HepG2 (cell line): ENCODE measurements around the gene FLOT2. TPM values are rescaled to one million over a fixed set of nuclear protein-coding genes. Genes with fewer than 3 reads are reported as not detected.

Experiments used
- ATAC-seq: fragments of 200-7000 bp; cut with Tn5 transposase; 3 replicates; pipeline ENCODE4 v1.9.1; 2020; ENCODE audit warnings: mild to moderate bottlenecking, moderate library complexity
- BruUV-seq: library from RNA; stranded (reverse); fragments of 400-500 nt; replicated peaks from 2 replicates; lab custom pipeline; 2021; lab: Mats Ljungman, UMichigan
- CTCF ChIA-PET: fragments of 300-600 bp; formaldehyde crosslinking; extraction: SDS; loops from one replicate; lab custom pipeline; 2021; ENCODE audit warnings: low total read pairs, inconsistent platforms, low intra/inter-chr PET ratio; lab: Yijun Ruan, JAX
- POLR2A ChIA-PET: fragments of 350-600 bp; sonication (Branson Sonifier 250); formaldehyde crosslinking; loops from one replicate; lab custom pipeline; 2020; ENCODE audit warnings: antibody characterized with exemption, inconsistent platforms; lab: Yijun Ruan, JAX
- DNase-seq: peaks from one replicate; pipeline ENCODE4 v3.0.0-alpha.2; 2015; ENCODE audit warnings: low spot score
- FAIRE-seq: peaks from 3 replicates; lab custom pipeline; 2011; peaks lifted over from hg19 to GRCh38; lab: Jason Lieb, UNC
- H2AFZ ChIP-seq: one replicate; pipeline ENCODE4 v1.6.1; 2011; ENCODE audit warnings: low read length, inconsistent platforms
- H3K27ac ChIP-seq: fragments of 300-600 bp; 3 replicates; pipeline ENCODE4 v1.8.0; 2011; ENCODE audit warnings: mixed run types, mild to moderate bottlenecking, mixed read lengths, low read length, inconsistent platforms; ENCODE audit not compliant: insufficient read depth; ENCODE audit errors: extremely low read length
- H3K27me3 ChIP-seq, 2 experiments: fragments of 200-600 bp in 1 of 2; 2 replicates in 1 of 2; 3 replicates in 1 of 2; pipeline versions ENCODE4 v1.6.0 to v1.8.0; 2011; ENCODE audit warnings: low read length in 2 of 2, mild to moderate bottlenecking in 2 of 2, moderate library complexity in 2 of 2, inconsistent platforms in 1 of 2; ENCODE audit not compliant: insufficient read depth in 2 of 2, control insufficient read depth in 1 of 2
- H3K36me3 ChIP-seq, 2 experiments: fragments of 200-600 bp in 1 of 2; replicated peaks in 1 of 2; 2 replicates in 1 of 2; 3 replicates in 1 of 2; pipeline versions ENCODE4 v1.5.1 to v1.8.0; 2011; ENCODE audit warnings: low read length in 2 of 2, inconsistent platforms in 1 of 2; ENCODE audit not compliant: insufficient read depth in 2 of 2, control insufficient read depth in 1 of 2
- H3K4me1 ChIP-seq: 2 replicates; pipeline ENCODE4 v1.5.1; 2012; ENCODE audit warnings: low read length, inconsistent platforms; ENCODE audit not compliant: insufficient read depth
- H3K4me2 ChIP-seq: 2 replicates; pipeline ENCODE4 v1.6.0; 2011; ENCODE audit warnings: low read depth, low read length, inconsistent platforms
- H3K4me3 ChIP-seq, 3 experiments: fragments of 200-600 bp in 1 of 3; sonication (generic), shearing (Covaris generic) in 1 of 3; replicated peaks in 1 of 3; 2 replicates each; pipeline ENCODE4 v1.5.1; 2011 to 2016; ENCODE audit warnings: low read length in 3 of 3, inconsistent platforms in 2 of 3, low read depth in 2 of 3, mild to moderate bottlenecking in 2 of 3, control low read depth in 1 of 3, mixed read lengths in 1 of 3; ENCODE audit not compliant: insufficient read depth in 1 of 3
- H3K79me2 ChIP-seq: one replicate; pipeline ENCODE4 v1.6.1; 2011; ENCODE audit warnings: low read length, inconsistent platforms; ENCODE audit not compliant: insufficient read depth
- H3K9ac ChIP-seq: 2 replicates; pipeline ENCODE4 v1.6.0; 2011; ENCODE audit warnings: mild to moderate bottlenecking, low read depth, low read length, inconsistent platforms; ENCODE audit not compliant: insufficient read depth
- H3K9me3 ChIP-seq: 2 replicates; pipeline ENCODE4 v1.5.1; 2012; ENCODE audit warnings: mild to moderate bottlenecking, low read length
- H4K20me1 ChIP-seq: 2 replicates; pipeline ENCODE4 v1.6.0; 2011; ENCODE audit warnings: inconsistent platforms, mild to moderate bottlenecking, low read length, moderate library complexity; ENCODE audit not compliant: insufficient read depth
- ATF1 ChIP-seq: IDR thresholded peaks from 2 replicates; pipeline ENCODE4 v1.6.1; 2016; ENCODE audit warnings: mild to moderate bottlenecking, control low read depth
- FOXJ3 ChIP-seq: sonication (generic); formaldehyde crosslinking; IDR thresholded peaks from 2 replicates; pipeline ENCODE4 v1.4.0; 2020; ENCODE audit warnings: missing genetic modification reagents, mild to moderate bottlenecking, borderline replicate concordance
- GATA4 ChIP-seq: sonication (generic); IDR thresholded peaks from 2 replicates; pipeline ENCODE4 v1.6.1; 2016; ENCODE audit warnings: antibody characterized with exemption, low read depth, borderline replicate concordance
- HMGA1 ChIP-seq: sonication (generic); formaldehyde crosslinking; conservative IDR thresholded peaks from 2 replicates; pipeline ENCODE4 v1.4.0; 2020; ENCODE audit warnings: missing genetic modification reagents
- MBNL3 ChIP-seq: fragments of 250-450 bp; sonication (Bioruptor Pico); conservative IDR thresholded peaks from 2 replicates; pipeline ENCODE4 v1.8.0; 2022; ENCODE audit warnings: mild to moderate bottlenecking, inconsistent platforms
- PITX1 ChIP-seq: sonication (generic); formaldehyde crosslinking; IDR thresholded peaks from 2 replicates; pipeline ENCODE4 v1.5.1; 2020; ENCODE audit warnings: mild to moderate bottlenecking, missing genetic modification reagents
- POLR2A ChIP-seq, 2 experiments: IDR thresholded peaks; 2 replicates each; pipeline ENCODE4 v1.6.1; 2011; ENCODE audit warnings: low read depth in 2 of 2, low read length in 2 of 2, mild to moderate bottlenecking in 1 of 2, moderate library complexity in 1 of 2; ENCODE audit not compliant: insufficient read depth in 1 of 2
- PRPF4 ChIP-seq: fragments of 200-400 bp; formaldehyde crosslinking; IDR thresholded peaks from 2 replicates; pipeline ENCODE4 v1.6.1; 2016; ENCODE audit warnings: low read length, low read depth; ENCODE audit not compliant: poor library complexity, severe bottlenecking
- SMC3 ChIP-seq: IDR thresholded peaks from 2 replicates; pipeline ENCODE4 v1.6.1; 2011; ENCODE audit warnings: low read length, improper control_type of control experiment
- TBP ChIP-seq: sonication (generic); formaldehyde crosslinking; IDR thresholded peaks from 2 replicates; pipeline ENCODE4 v1.5.0; 2020; ENCODE audit warnings: missing genetic modification reagents
- XBP1 ChIP-seq: sonication (generic); formaldehyde crosslinking; IDR thresholded peaks from 2 replicates; pipeline ENCODE4 v1.5.0; 2020; ENCODE audit warnings: missing genetic modification reagents
- ZNF180 ChIP-seq: sonication (generic); formaldehyde crosslinking; IDR thresholded peaks from 2 replicates; pipeline ENCODE4 v1.4.0; 2020; ENCODE audit warnings: low read depth, missing genetic modification reagents, borderline replicate concordance
- ZNF432 ChIP-seq: sonication (generic); formaldehyde crosslinking; IDR thresholded peaks from 2 replicates; pipeline ENCODE4 v1.5.0; 2020; ENCODE audit warnings: missing genetic modification reagents, mild to moderate bottlenecking, borderline replicate concordance
- ZNF513 ChIP-seq: sonication (generic); formaldehyde crosslinking; conservative IDR thresholded peaks from 2 replicates; pipeline ENCODE4 v1.5.0; 2020; ENCODE audit warnings: missing genetic modification reagents
- ZNF530 ChIP-seq: sonication (generic); formaldehyde crosslinking; IDR thresholded peaks from 2 replicates; pipeline ENCODE4 v1.5.0; 2020; ENCODE audit warnings: low read depth, mild to moderate bottlenecking, missing genetic modification reagents
- ZNF678 ChIP-seq: sonication (generic); formaldehyde crosslinking; IDR thresholded peaks from 2 replicates; pipeline ENCODE4 v1.4.0; 2020; ENCODE audit warnings: mild to moderate bottlenecking, missing genetic modification reagents
- ZNF747 ChIP-seq: sonication (generic); formaldehyde crosslinking; IDR thresholded peaks from 2 replicates; pipeline ENCODE4 v1.8.1; 2023; ENCODE audit warnings: missing genetic modification reagents, mild to moderate bottlenecking, borderline replicate concordance
- ZNF75D ChIP-seq: sonication (generic); formaldehyde crosslinking; IDR thresholded peaks from 2 replicates; pipeline ENCODE4 v1.8.1; 2023; ENCODE audit warnings: missing genetic modification reagents, mild to moderate bottlenecking, borderline replicate concordance
- WGBS: methylation state at CpG from one replicate; pipeline ENCODE4 v1.1.6; 2017; ENCODE audit warnings: low lambda C conversion rate; 5-methylcytosine and 5-hydroxymethylcytosine counted together
- in situ Hi-C: cut with HindIII; loops from 2 replicates; pipeline ENCODE4 v1.10.0; 2017; ENCODE audit warnings: low pct_unique_long_range_greater_than_20kb; ENCODE audit not compliant: extremely low pct_ligation_motif_present
- intact Hi-C: fragments of 100-400 bp; cut with micrococcal nuclease; formaldehyde crosslinking; loops from one replicate; pipeline ENCODE4 v1.10.0; 2022; ENCODE audit not compliant: unreplicated experiment
- polyA plus RNA-seq, 8 experiments: library from polyadenylated mRNA; depleted of rRNA in 3 of 8; stranded (reverse) in 7 of 8; unstranded in 1 of 8; fragments of >200 nt; fragmentation: Illumina TruSeq in 4 of 8; extraction: Trizol in 4 of 8; gene quantifications; 2 replicates each; pipeline versions ENCODE4 v1.2.1 to v1.2.3, GENCODE V29; 2011 to 2016; ENCODE audit warnings: low read depth in 4 of 8, missing spikeins in 1 of 8, mixed read lengths in 1 of 8; ENCODE audit not compliant: insufficient read depth in 1 of 8
- total RNA-seq, 5 experiments: library from RNA; depleted of rRNA; stranded (reverse); fragments of >200 nt; fragmentation: Illumina TruSeq; extraction: Trizol; gene quantifications; 2 replicates each; pipeline ENCODE4 v1.2.3, GENCODE V29; 2016; ENCODE audit warnings: low read depth in 1 of 5
- TF ChIP-seq, protein P1 (sequence below): sonication (generic); formaldehyde crosslinking; IDR thresholded peaks from 2 replicates; pipeline ENCODE4 v1.4.0; 2020; ENCODE audit warnings: mild to moderate bottlenecking, missing genetic modification reagents

FLOT2 gene
- total and polyA plus RNA-seq, 2 of the 13 experiments (the other 11 are each of a cell fraction or from before 2014, with no cell fraction given) = 54.3 to 54.5 TPM

- no peak for TF ChIP-seq PRPF4
- TF ChIP-seq PITX1 (CRISPR knock-in tag) = no peak
- no peak for TF ChIP-seq SMC3
- no peak for TF ChIP-seq FOXJ3 (CRISPR knock-in tag)
- 0 out of 4 replicates have a peak, but pooled peaks of 1 of the 2 experiments have one; percentile 19 for TF ChIP-seq POLR2A (IDR thresholded peaks at IDR 0.05; ENCODE audit: insufficient read depth in 1 of 2, low read depth in 2 of 2, low read length in 2 of 2)
- TF ChIP-seq ZNF530 (CRISPR knock-in tag) = no peak
- TF ChIP-seq XBP1 (CRISPR knock-in tag) = no peak
Measured at GRCh38 chr17:28891201-28891600, 6.3 kb downstream of the FLOT2 start (continued).

- intact Hi-C loops (no loop called here), in situ Hi-C loops (loop anchor here (10.0 to 25.0 kb wide), 2 partner anchors 125 to 253 kb away; partner anchors contain the start of gene BLTP2)
- Histone ChIP-seq H3K27ac (no peak overlapping the region), H3K9me3 (no peaks in the 10 kb centered on the region), H4K20me1 (no peaks in the 10 kb centered on the region), H3K4me1 (peaks cover 17% of the 10 kb centered on the region), H3K79me2 (peaks cover 3% of the 10 kb centered on the region), H2AFZ (no peak overlapping the region), H3K4me3 (no peak overlapping the region), H3K27me3 (no peaks in the 10 kb centered on the region), H3K4me2 (no peak overlapping the region), H3K9ac (no peak overlapping the region), H3K36me3 (peaks cover 3 to 9% of the 10 kb centered on the region in 2 experiments; a peak in 3 of 5 replicates)
- WGBS = 96% methylated on average over 5 of the region's 5 CpGs
- no peak for FAIRE-seq
- CTCF ChIA-PET = no interaction called here
- no peak for DNase-seq
- ATAC-seq = no peak
- no peak for TF ChIP-seq GATA4
- TF ChIP-seq ZNF747 (CRISPR knock-in tag) = no peak
- TF ChIP-seq MBNL3 (CRISPR knock-in tag) = no peak
- no peak for TF ChIP-seq TBP
- TF ChIP-seq ZNF678 (CRISPR knock-in tag) = no peak
- no peak for TF ChIP-seq ZNF180 (CRISPR knock-in tag)
- TF ChIP-seq, protein P1, sequence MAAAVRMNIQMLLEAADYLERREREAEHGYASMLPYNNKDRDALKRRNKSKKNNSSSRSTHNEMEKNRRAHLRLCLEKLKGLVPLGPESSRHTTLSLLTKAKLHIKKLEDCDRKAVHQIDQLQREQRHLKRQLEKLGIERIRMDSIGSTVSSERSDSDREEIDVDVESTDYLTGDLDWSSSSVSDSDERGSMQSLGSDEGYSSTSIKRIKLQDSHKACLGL = no peak
- TF ChIP-seq ATF1 (CRISPR knock-in tag) = no peak
- TF ChIP-seq ZNF432 (CRISPR knock-in tag) = no peak
- no peak for TF ChIP-seq ZNF75D
- TF ChIP-seq ZNF513 (CRISPR knock-in tag) = no peak
- no peak for TF ChIP-seq PITX1 (CRISPR knock-in tag)
- no peak for TF ChIP-seq HMGA1 (CRISPR knock-in tag)
- BruUV-seq = no TSS peak
- POLR2A ChIA-PET = no interaction called here
Measured at GRCh38 chr17:28889996-28890395, 7.5 kb downstream of the FLOT2 start.
